Peyer's patch (tissue), 4 donors: ENCODE results near the gene CAMK1G.

ENCODE experiments used
- POLR2A ChIP-seq, 2 donors: fragments of 450-650 bp; IDR thresholded peaks; one replicate each; pipeline ENCODE4 v1.5.1; 2017; ENCODE audit warnings: antibody characterized with exemption in 2 of 2, mild to moderate bottlenecking in 2 of 2, moderate library complexity in 2 of 2
- TF ChIP-seq, protein P1 (sequence below), 6 experiments: fragments of 450-650 bp in 4 of 6; fragments of 200-600 bp in 2 of 6; sonication (generic) in 1 of 6; IDR thresholded peaks; one replicate each; pipeline ENCODE4 v1.5.1; 2017 to 2019; ENCODE audit warnings: antibody characterized with exemption in 6 of 6, mild to moderate bottlenecking in 3 of 6, moderate library complexity in 1 of 6

DNA sequence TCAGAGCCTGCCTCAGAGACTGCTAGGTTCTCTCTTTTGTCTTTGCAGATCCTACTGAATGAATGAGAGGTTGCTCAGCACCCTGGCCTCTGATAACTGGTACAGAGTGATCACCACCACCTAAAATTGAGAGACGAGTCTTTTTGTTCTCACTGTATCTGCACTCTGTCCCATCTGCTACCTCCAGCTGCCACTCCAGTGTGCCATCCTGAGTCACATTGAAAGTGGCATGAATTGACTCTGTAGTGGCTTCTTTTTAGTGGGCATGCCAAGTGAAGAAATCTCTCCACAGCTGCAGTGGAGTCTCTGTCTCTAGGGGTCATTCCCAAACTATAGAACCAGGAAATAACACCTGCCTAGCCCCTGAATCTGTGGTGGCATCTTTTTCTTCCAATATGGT, 14.7 kb downstream of the CAMK1G start:
- TF ChIP-seq, protein P1, sequence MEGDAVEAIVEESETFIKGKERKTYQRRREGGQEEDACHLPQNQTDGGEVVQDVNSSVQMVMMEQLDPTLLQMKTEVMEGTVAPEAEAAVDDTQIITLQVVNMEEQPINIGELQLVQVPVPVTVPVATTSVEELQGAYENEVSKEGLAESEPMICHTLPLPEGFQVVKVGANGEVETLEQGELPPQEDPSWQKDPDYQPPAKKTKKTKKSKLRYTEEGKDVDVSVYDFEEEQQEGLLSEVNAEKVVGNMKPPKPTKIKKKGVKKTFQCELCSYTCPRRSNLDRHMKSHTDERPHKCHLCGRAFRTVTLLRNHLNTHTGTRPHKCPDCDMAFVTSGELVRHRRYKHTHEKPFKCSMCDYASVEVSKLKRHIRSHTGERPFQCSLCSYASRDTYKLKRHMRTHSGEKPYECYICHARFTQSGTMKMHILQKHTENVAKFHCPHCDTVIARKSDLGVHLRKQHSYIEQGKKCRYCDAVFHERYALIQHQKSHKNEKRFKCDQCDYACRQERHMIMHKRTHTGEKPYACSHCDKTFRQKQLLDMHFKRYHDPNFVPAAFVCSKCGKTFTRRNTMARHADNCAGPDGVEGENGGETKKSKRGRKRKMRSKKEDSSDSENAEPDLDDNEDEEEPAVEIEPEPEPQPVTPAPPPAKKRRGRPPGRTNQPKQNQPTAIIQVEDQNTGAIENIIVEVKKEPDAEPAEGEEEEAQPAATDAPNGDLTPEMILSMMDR (IDR thresholded peaks at IDR 0.05), result no peak
- no peak for TF ChIP-seq POLR2A (IDR thresholded peaks at IDR 0.05)
